Upper lobe of right lung (tissue), 1 donor: ENCODE results near the gene GGCT. TPM values are rescaled to one million over a fixed set of nuclear protein-coding genes. Genes with fewer than 3 reads are reported as not detected.

Source experiments
- ATAC-seq: fragments of 200-7000 bp; cut with Tn5 transposase; one replicate; pipeline ENCODE4 v1.9.1; 2020; ENCODE audit warnings: mild to moderate bottlenecking, moderate library complexity
- DNase-seq: peaks from one replicate; pipeline ENCODE4 v3.0.0-alpha.2; 2020
- H3K27ac ChIP-seq: fragments of 200-600 bp; one replicate; pipeline ENCODE4 v1.8.0; 2022
- H3K27me3 ChIP-seq: fragments of 200-600 bp; one replicate; pipeline ENCODE4 v1.8.0; 2022; ENCODE audit warnings: mild to moderate bottlenecking
- H3K36me3 ChIP-seq: fragments of 200-600 bp; one replicate; pipeline ENCODE4 v1.8.0; 2022
- H3K4me1 ChIP-seq: fragments of 200-600 bp; one replicate; pipeline ENCODE4 v1.8.0; 2022
- H3K4me3 ChIP-seq: fragments of 200-600 bp; one replicate; pipeline ENCODE4 v1.8.0; 2022; ENCODE audit warnings: mild to moderate bottlenecking
- H3K9me3 ChIP-seq: fragments of 200-600 bp; one replicate; pipeline ENCODE4 v1.8.0; 2022
- CTCF ChIP-seq: fragments of 200-600 bp; IDR thresholded peaks from one replicate; pipeline ENCODE4 v1.8.0; 2022; ENCODE audit warnings: antibody characterized with exemption
- intact Hi-C: fragments of 100-400 bp; cut with DNase I; formaldehyde crosslinking; loops from one replicate; pipeline ENCODE4 v1.11.0; 2022
- total RNA-seq: library from RNA; stranded (reverse); fragmentation: NEBNext Ultra II Directional; extraction: Animal tissue kit (Norgen Biotek cat#: 25700); gene quantifications from one replicate; pipeline ENCODE4 v1.2.1, GENCODE V29; 2021
- donor health status: DM: no; HTN: yes; CAD: no; lungs with severe emphysema.

Gene GGCT
- total RNA-seq, 1 donor from 2014 or later, result 25.6 TPM

- Histone ChIP-seq H3K36me3 (no peaks in the 10 kb centered on the region), H3K27me3 (no peaks in the 10 kb centered on the region), H3K27ac (peak overlapping the region; percentile 79), H3K4me1 (peaks cover 98% of the 10 kb centered on the region), H3K4me3 (no peak overlapping the region), H3K9me3 (no peaks in the 10 kb centered on the region)
- no peak for DNase-seq
- ATAC-seq, result no peak
- intact Hi-C loops, result no loop called here
- TF ChIP-seq CTCF, result no peak
These were observed 35.8 kb downstream of the GGCT start for GRCh38 chr7:30468791-30469190.

- Histone ChIP-seq H3K27ac (peak overlapping the region; percentile 79), H3K4me1 (peaks cover 96% of the 10 kb centered on the region), H3K27me3 (no peaks in the 10 kb centered on the region), H3K9me3 (no peaks in the 10 kb centered on the region), H3K36me3 (no peaks in the 10 kb centered on the region), H3K4me3 (no peak overlapping the region)
- ATAC-seq, result no peak
- intact Hi-C loops, result no loop called here
- DNase-seq, result no peak
- TF ChIP-seq CTCF, result no peak
These were observed 36.6 kb downstream of the GGCT start for GRCh38 chr7:30468041-30468440.

- Histone ChIP-seq H3K27me3 (no peaks in the 10 kb centered on the region), H3K27ac (no peak overlapping the region), H3K9me3 (no peaks in the 10 kb centered on the region), H3K4me1 (peaks cover 91% of the 10 kb centered on the region), H3K4me3 (no peak overlapping the region), H3K36me3 (peaks cover 4% of the 10 kb centered on the region)
- no peak for TF ChIP-seq CTCF
- intact Hi-C loops, result no loop called here
- ATAC-seq (no peak), DNase-seq (no peak)
These were observed 37.4 kb downstream of the GGCT start for GRCh38 chr7:30467271-30467670.

GRCh38 chr7:30466266-30466665, 38.4 kb downstream of the GGCT start:
- no peak for DNase-seq
- H3K4me3 ChIP-seq, result no peak overlapping the region
- no peak for TF ChIP-seq CTCF
- no peaks in the 10 kb centered on the region for H3K9me3 ChIP-seq
- H3K27me3 ChIP-seq, result no peaks in the 10 kb centered on the region
- H3K36me3 ChIP-seq, result peaks cover 6% of the 10 kb centered on the region
- peak overlapping the region; percentile 19 for H3K27ac ChIP-seq
- ATAC-seq, result no peak
- intact Hi-C loops, result no loop called here
- peaks cover 82% of the 10 kb centered on the region for H3K4me1 ChIP-seq

GRCh38 chr7:30465811-30466180, 38.8 kb downstream of the GGCT start:
- no peak for TF ChIP-seq CTCF
- DNase-seq (no peak), ATAC-seq (no peak)
- Histone ChIP-seq H3K4me3 (no peak overlapping the region), H3K9me3 (no peaks in the 10 kb centered on the region), H3K4me1 (peaks cover 78% of the 10 kb centered on the region), H3K27me3 (no peaks in the 10 kb centered on the region), H3K36me3 (peaks cover 6% of the 10 kb centered on the region), H3K27ac (peak overlapping the region; percentile 19)
- intact Hi-C loops, result no loop called here
